ENCODE measurements around the gene HCK.

DNA sequence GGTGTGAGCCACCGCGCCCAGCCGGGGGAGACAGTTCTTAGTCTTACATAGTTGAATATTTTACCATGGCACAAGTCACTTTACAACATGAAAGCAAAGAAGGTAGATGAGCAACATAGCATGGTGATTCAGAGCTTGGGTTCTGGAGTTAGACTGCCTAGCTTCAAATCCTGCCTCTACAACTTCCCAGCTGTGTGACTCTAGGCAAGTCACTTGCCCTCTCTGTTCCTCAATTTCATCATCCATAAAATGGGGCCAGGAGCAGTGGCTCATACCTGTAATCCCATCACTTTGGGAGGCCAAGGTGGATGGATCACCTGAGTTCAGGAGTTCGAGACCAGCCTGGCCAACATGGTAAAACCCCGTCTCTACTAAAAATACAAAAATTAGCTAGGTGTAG, 26.3 kb downstream of the HCK start:
- TF ChIP-seq, protein P1, sequence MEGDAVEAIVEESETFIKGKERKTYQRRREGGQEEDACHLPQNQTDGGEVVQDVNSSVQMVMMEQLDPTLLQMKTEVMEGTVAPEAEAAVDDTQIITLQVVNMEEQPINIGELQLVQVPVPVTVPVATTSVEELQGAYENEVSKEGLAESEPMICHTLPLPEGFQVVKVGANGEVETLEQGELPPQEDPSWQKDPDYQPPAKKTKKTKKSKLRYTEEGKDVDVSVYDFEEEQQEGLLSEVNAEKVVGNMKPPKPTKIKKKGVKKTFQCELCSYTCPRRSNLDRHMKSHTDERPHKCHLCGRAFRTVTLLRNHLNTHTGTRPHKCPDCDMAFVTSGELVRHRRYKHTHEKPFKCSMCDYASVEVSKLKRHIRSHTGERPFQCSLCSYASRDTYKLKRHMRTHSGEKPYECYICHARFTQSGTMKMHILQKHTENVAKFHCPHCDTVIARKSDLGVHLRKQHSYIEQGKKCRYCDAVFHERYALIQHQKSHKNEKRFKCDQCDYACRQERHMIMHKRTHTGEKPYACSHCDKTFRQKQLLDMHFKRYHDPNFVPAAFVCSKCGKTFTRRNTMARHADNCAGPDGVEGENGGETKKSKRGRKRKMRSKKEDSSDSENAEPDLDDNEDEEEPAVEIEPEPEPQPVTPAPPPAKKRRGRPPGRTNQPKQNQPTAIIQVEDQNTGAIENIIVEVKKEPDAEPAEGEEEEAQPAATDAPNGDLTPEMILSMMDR (IDR thresholded peaks at IDR 0.05), result no peak
- TF ChIP-seq POLR2A (IDR thresholded peaks at IDR 0.05), result no peak

Measured in gastroesophageal sphincter (tissue), 3 donors.